Uterus (tissue), 4 donors: ENCODE data around the gene VPS33A. TPM values are rescaled to one million over a fixed set of nuclear protein-coding genes. Genes with fewer than 3 reads are reported as not detected.

Experiments
- DNase-seq, 2 donors: peaks; one replicate each; pipeline ENCODE4 v3.0.0-alpha.2; 2019 to 2020
- H3K27ac ChIP-seq, 2 donors: fragments of 200-600 bp; sonication (generic); 1 replicate in 1 of 2; 2 replicates in 1 of 2; pipeline ENCODE4 v1.5.1; 2016 to 2018
- H3K27me3 ChIP-seq, 2 donors: fragments of 200-600 bp; sonication (generic); one replicate each; pipeline ENCODE4 v1.5.1; 2018 to 2019; ENCODE audit warnings: control low read depth in 1 of 2
- H3K36me3 ChIP-seq, 2 donors: fragments of 200-600 bp; sonication (generic); one replicate each; pipeline ENCODE4 v1.5.1; 2019; ENCODE audit warnings: control low read depth in 1 of 2
- H3K4me1 ChIP-seq, 2 donors: fragments of 200-600 bp; sonication (generic); one replicate each; pipeline ENCODE4 v1.5.1; 2018 to 2019; ENCODE audit warnings: control low read depth in 1 of 2
- H3K4me3 ChIP-seq, 2 donors: fragments of 200-600 bp; sonication (generic); 1 replicate in 1 of 2; 2 replicates in 1 of 2; pipeline ENCODE4 v1.5.1; 2018 to 2019; ENCODE audit warnings: mild to moderate bottlenecking in 1 of 2
- H3K9me3 ChIP-seq, 2 donors: fragments of 200-600 bp; sonication (generic); one replicate each; pipeline ENCODE4 v1.5.1; 2019; ENCODE audit warnings: control low read depth in 1 of 2
- CTCF ChIP-seq, 4 experiments: fragments of 200-600 bp in 2 of 4; fragments of 450-650 bp in 2 of 4; sonication (generic) in 2 of 4; IDR thresholded peaks; one replicate each; pipeline ENCODE4 v1.5.1; 2016 to 2019; ENCODE audit warnings: antibody characterized with exemption in 4 of 4, mild to moderate bottlenecking in 2 of 4, moderate library complexity in 1 of 4
- POLR2A ChIP-seq, 2 donors: fragments of 450-650 bp; IDR thresholded peaks; one replicate each; pipeline ENCODE4 v1.6.1; 2016; ENCODE audit warnings: antibody characterized with exemption in 2 of 2, mild to moderate bottlenecking in 1 of 2, moderate library complexity in 1 of 2
- intact Hi-C: fragments of 100-400 bp; cut with DNase I; formaldehyde crosslinking; loops from one replicate; pipeline ENCODE4 v1.15.1; 2023; ENCODE audit warnings: low total_unique reads
- total RNA-seq, 4 donors: library from RNA; depleted of rRNA in 3 of 4; stranded (reverse); fragments of >200 nt in 3 of 4; gene quantifications; one replicate each; pipeline versions ENCODE4 v1.1.0 to v1.2.4, GENCODE V29; 2014 to 2023
- donor health status: DM: yes; HTN: yes; CAD: no.

Gene VPS33A
- total RNA-seq, 4 donors from 2014 or later: 3.3 to 20.8 (median 12.9) TPM

- H3K36me3 ChIP-seq: no peaks in the 10 kb centered on the region
Observed at GRCh38 chr12:122244565-122245371, 21.5 kb downstream of the VPS33A start.

DNA sequence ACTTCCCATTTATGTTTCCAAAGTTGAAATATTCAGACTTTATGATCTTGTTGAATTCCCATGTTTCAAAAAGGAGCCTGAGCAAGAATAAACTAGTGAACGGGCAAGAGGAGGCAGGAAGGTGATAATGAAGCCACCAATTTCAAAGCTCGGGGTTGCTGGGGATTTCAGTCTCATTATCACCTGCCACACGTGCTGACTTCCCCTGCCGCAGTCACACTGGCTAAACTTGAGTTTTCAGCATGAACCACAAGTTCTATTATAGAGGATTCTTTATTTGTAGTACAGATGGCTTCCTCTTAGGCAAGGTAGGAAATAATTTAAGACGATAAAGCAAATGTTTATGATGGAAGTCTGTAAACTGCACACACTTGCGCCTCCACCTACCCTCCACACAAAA lies 22.3 kb downstream of the VPS33A start:
- Histone ChIP-seq H3K4me3 (no peak overlapping the region), H3K27me3 (no peaks in the 10 kb centered on the region), H3K9me3 (no peaks in the 10 kb centered on the region), H3K4me1 (no peaks in the 10 kb centered on the region), H3K27ac (no peak overlapping the region), H3K36me3 (no peaks in the 10 kb centered on the region)
- DNase-seq: no peak
- TF ChIP-seq CTCF (IDR thresholded peaks at IDR 0.05) (no peak), POLR2A (IDR thresholded peaks at IDR 0.05) (no peak)
- intact Hi-C loops: no loop called here

More at GRCh38 chr12:122244565-122245371, 21.5 kb downstream of the VPS33A start:
- H3K27ac ChIP-seq: no peak overlapping the region
- intact Hi-C loops: no loop called here
- no peaks in the 10 kb centered on the region for H3K9me3 ChIP-seq
- no peaks in the 10 kb centered on the region for H3K4me1 ChIP-seq
- no peaks in the 10 kb centered on the region for H3K27me3 ChIP-seq
- H3K4me3 ChIP-seq: no peak overlapping the region
- no peak for DNase-seq
- TF ChIP-seq POLR2A (IDR thresholded peaks at IDR 0.05): no peak
- no peak for TF ChIP-seq CTCF (IDR thresholded peaks at IDR 0.05)

GRCh38 chr12:122238861-122239260 lies 27.4 kb downstream of the VPS33A start:
- intact Hi-C loops: no loop called here
- DNase-seq: no peak
- no peaks in the 10 kb centered on the region for H3K4me1 ChIP-seq
- H3K36me3 ChIP-seq: no peaks in the 10 kb centered on the region
- H3K4me3 ChIP-seq: no peak overlapping the region
- no peaks in the 10 kb centered on the region for H3K9me3 ChIP-seq
- TF ChIP-seq CTCF (IDR thresholded peaks at IDR 0.05) (no peak), POLR2A (IDR thresholded peaks at IDR 0.05) (no peak)
- no peak overlapping the region for H3K27ac ChIP-seq
- no peaks in the 10 kb centered on the region for H3K27me3 ChIP-seq

DNA sequence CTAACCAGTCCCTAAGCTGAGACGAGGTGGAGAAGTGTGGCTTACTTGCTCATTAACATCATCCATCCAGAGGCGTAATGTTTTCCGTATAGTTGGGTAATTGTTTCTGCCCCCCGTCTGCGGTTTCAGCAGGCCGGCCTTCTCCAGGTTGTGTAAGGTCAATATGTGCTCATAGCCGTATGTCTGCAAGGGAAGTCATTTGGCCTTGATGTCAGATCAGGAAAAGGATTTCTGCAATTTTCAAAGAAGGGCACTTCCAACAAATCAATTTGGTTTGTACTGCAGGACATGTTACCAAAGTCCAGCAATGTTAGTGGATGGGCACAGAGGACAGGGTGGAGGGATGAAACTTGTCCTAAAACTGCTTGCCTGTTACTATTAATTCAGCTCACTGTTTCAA lies 30.6 kb downstream of the VPS33A start:
- Histone ChIP-seq H3K4me1 (no peaks in the 10 kb centered on the region), H3K9me3 (no peaks in the 10 kb centered on the region), H3K27me3 (no peaks in the 10 kb centered on the region), H3K27ac (no peak overlapping the region), H3K4me3 (no peak overlapping the region), H3K36me3 (no peaks in the 10 kb centered on the region)
- intact Hi-C loops: no loop called here
- TF ChIP-seq POLR2A (IDR thresholded peaks at IDR 0.05) (no peak), CTCF (IDR thresholded peaks at IDR 0.05) (no peak)
- no peak for DNase-seq

- DNase-seq: no peak
- Histone ChIP-seq H3K27me3 (no peaks in the 10 kb centered on the region), H3K27ac (no peak overlapping the region), H3K9me3 (no peaks in the 10 kb centered on the region), H3K4me1 (no peaks in the 10 kb centered on the region), H3K36me3 (no peaks in the 10 kb centered on the region), H3K4me3 (no peak overlapping the region)
- no peak for TF ChIP-seq CTCF (IDR thresholded peaks at IDR 0.05)
- no peak for TF ChIP-seq POLR2A (IDR thresholded peaks at IDR 0.05)
- intact Hi-C loops: no loop called here
Observed at GRCh38 chr12:122232691-122233090, 33.6 kb downstream of the VPS33A start.
